OCI-M1 (cell line): ENCODE data around the gene TARBP2.

Experiments used
- DNase-seq: peaks from one replicate; lab custom pipeline; 2025; lab: John Stamatoyannopoulos, UW

The TARBP2 gene

GRCh38 chr12:53496752-53497032 lies 4.4 kb upstream of the TARBP2 start:
- DNase-seq: no peak

GRCh38 chr12:53497461-53497860 lies 3.6 kb upstream of the TARBP2 start:
- no peak for DNase-seq

GRCh38 chr12:53498235-53498630 lies 2.9 kb upstream of the TARBP2 start:
- no peak for DNase-seq

DNA sequence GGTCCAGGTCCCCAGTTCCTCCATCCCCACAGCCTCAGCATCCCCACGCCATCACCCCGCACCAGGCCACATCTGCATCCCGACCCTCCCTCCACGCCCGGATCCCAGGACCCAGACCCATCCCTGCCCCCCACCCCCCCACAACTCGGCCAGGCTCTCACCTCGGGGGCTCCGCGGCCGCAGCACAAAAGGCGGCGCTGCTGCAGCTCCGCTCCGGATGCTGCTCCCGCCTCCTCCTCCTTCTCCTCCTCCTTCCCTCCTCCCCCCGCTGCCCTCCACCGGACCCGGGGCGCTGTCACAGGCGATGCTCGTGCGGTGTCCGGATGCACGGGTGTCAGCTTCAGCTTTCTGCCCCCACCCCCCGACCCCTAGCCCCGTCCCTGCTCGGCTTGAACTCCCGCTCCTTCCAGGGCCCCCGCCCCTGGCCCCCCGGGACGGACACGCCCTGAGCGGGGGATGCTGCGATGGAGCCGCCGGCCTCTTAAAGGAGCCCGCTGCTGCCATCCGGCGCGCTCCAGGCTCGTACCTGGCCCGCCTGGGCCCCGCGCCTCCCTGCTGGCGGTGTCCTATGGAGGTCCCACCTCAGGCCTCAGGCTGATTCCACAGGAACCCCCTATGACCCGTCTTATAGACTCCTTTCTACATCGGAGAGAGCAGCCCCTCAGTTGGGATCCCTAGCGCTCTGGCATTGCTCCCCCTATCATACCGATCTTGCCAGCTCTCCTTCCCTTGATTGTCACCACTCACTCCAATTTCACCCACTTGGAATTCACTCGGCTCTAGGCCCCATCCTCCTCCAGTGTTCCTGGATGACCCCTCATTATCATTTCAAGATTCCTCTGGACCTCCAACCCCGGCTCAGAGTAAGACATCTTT lies 1.6 kb upstream of the TARBP2 start, which contains the start of gene MAP3K12:
TSS of gene MAP3K12 (minus strand) at position 193 of the 876 bp plus-strand sequence. CDS start 12,067 bp downstream, outside the sequence.
- peak; percentile 60 for DNase-seq

GRCh38 chr12:53500142-53500775 lies 824 bp upstream of the TARBP2 start:
- DNase-seq: peak; percentile 91

- no peak for DNase-seq
Observed at GRCh38 chr12:53501615-53502181, 615 bp downstream of the TARBP2 start.

- no peak for DNase-seq
Observed at GRCh38 chr12:53502331-53502730, 1.2 kb downstream of the TARBP2 start.

DNA sequence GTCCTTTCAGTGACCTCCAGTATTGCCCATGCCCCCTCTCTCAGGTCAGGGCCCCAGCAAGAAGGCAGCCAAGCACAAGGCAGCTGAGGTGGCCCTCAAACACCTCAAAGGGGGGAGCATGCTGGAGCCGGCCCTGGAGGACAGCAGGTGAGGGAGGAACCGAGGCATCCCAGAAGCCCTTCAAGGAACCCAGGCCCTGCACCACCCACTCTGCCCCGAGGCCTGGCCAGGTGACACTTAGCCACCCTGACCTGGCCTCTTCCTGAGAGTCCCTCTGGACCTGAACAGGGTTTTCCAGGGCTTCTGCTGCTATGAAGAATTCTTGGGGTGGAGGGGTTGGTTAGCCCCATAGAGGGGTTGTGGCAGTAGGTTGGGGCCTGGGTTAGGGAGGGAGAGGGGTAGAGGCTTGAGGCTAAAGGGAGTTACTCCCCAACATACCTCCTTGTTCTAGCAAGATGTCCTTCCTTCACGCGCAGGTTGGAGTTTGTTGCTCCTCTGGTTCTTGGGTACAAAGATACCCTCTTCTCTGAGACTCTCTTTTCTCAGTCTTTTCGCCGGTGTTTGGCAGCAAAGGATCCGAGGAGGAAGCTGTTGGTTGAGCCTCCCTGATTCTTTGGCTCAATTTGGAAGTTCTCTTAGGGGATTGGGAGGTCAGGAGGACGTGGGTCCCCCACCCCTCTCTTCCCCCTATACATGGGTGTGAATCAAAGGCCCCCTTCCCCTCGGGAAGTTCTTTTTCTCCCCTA lies 2.1 kb downstream of the TARBP2 start:
- no peak for DNase-seq

DNA sequence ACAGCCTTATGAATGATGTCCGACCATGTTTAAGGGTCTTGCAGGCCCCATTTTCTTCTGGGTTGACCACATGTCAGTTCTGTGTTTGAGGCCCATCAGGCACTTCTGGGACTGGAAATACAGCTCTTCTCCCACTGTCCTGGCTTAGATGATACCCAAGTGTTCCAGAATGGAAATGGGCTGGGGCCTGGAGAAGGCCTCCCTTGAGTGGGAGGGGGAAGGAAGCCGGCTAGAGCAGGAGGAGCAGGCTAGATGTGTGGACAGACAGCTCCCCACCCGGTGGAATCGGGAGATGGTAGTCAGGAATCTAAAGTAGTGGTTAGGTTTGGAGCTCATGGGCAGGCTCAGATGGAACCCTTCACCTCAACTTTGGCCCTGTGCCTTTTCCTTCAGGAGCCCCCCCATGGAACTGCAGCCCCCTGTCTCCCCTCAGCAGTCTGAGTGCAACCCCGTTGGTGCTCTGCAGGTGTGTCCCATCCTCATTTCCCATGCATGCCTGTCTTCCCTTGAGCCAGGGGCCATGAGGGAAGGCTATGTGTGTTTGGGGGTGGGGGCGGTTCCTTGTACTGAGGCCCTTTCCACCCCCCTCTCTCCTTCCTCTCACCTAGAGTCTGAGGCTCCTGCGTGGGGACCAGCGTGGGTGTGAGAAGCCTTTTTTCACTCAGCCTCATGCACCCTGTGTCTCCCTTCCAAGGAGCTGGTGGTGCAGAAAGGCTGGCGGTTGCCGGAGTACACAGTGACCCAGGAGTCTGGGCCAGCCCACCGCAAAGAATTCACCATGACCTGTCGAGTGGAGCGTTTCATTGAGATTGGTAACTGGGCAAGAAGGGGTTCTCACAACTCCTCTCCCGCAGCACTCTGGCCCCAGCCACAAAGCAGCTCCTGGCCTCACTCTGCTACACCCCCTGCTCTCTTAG lies 3.2 kb downstream of the TARBP2 start:
- no peak for DNase-seq

- DNase-seq: no peak
Observed at GRCh38 chr12:53505086-53505485, 4.0 kb downstream of the TARBP2 start.

DNA sequence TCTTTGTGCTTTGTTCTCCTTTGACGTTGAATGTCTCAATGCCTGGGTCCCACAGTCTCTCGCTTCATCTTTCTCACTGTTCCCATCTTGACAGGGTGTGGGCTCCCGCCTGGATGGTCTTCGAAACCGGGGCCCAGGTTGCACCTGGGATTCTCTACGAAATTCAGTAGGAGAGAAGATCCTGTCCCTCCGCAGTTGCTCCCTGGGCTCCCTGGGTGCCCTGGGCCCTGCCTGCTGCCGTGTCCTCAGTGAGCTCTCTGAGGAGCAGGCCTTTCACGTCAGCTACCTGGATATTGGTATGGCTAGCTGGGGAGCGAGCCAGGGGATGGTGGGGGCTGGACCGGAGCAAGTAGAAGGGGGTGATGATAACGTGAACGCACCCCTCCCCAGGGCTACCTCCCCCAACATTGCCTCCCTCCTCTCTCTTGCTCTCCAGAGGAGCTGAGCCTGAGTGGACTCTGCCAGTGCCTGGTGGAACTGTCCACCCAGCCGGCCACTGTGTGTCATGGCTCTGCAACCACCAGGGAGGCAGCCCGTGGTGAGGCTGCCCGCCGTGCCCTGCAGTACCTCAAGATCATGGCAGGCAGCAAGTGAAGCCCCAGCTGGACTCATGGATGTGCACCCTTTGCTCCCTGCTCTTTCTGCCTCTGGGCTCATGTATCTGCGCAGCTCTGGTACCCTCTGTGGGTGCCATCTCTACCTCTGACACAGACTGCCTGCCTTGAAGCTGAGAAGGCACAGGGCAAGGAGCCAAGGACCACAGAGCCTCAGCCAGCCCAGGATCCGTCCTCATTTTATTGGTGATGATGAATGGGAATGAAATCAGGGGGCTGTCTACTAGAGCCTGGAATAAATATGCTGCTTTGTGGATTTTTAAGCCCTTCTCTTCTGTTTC lies 4.7 kb downstream of the TARBP2 start:
- DNase-seq: no peak

GRCh38 chr12:53506450-53506785 lies 5.3 kb downstream of the TARBP2 start:
- no peak for DNase-seq

GRCh38 chr12:53506881-53507602 lies 6.0 kb downstream of the TARBP2 start, which contains the start of gene NPFF:
Gene NPFF, minus strand, starts transcription at chr12:53507484. Its CDS starts 10 bp downstream, at chr12:53507474.
- no peak for DNase-seq

DNA sequence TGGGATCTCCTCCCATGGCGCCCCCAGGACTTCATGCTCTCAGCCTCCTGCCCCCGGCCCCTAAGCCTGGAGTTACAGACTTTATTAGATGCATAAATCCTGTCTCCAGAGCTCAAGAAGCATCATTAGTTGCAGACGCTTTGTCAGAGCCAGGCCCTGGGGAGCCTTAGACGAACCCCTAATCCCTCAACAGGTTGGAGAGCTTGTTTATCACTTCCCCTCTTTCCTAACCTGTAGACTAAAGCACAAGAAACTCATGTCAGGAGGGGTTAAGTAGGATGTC lies 6.5 kb downstream of the TARBP2 start:
- DNase-seq: no peak

DNA sequence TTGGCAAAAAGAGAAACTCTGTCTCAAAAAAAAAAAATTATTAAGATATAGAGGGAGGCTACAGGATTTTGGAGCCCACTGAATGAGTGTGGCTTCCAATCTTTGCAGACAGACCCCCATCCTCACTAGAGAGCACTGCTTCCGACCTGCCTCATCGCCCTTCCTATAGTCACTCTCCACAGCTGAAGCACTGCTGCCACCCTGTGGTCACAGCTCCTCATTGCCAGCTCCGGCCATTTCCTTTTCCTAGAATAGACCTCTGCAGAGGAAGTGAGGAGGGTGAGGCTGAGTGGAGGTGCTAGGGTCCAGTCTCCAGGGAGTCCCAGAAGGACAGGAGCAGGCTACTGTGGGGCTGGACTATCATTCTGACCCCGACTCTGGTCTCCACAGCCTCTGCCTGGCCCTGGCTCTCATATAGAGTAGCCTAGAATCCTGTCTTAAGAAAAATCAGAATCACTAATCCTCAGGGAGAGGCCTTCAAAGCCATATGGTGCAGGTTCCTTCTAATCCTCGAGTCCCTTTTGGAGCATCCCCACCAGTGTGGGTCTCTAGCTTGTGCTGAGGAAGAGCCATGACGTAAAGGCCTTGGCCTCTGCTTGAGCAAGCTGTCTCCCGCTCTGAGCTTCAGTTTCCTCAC lies 7.6 kb downstream of the TARBP2 start:
- peak; percentile 95 for DNase-seq

- no peak for DNase-seq
Observed at GRCh38 chr12:53510181-53510812, 9.2 kb downstream of the TARBP2 start.

DNA sequence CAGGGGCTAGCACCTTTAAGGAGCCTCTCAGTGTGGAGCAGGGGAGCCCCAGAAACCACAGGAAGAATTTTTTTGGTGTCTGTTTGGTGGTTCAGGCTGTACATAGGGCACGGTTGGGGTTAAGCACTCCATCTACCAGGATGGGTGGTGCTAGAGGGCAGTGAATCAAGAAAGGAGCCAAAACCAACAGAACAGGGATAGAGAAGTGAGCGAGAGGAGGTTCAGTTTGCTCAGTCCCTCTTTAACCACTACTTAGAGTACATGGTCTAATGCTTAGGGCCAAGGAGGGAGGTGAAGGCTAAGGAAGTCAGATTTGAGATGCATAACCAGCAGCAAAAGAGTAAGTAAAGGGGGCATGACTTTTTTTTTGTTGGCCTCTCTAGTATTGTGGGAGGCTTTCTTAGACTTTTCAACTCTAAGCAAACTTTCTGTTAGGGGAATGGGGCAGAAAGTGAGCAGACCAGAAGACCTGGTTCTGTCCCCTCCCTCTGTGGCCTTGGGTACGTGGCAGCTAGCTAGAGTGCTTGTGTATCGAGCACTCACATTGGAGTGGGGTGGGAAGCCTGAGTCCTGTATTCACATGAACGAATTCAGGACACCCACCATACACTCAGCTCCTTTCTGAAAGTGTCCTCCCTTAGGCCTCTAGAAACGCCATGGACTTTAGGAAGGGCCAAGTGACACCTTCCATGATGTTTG lies 12.8 kb downstream of the TARBP2 start:
- DNase-seq: no peak

GRCh38 chr12:53514628-53515290 lies 13.7 kb downstream of the TARBP2 start:
- DNase-seq: no peak
